Head of caudate nucleus (tissue), 42 donors: ENCODE results near the gene UGT3A1.
A peak's percentile ranks its signal among the peaks of the same experiment; 100 is the strongest.
"Not testable (repeated sequence)": the region's sequence is repeated elsewhere in the genome, so short reads cannot be mapped to it uniquely, and the experiment has no call there.

Experiments used
- DNase-seq, 42 donors: peaks; one replicate each; pipeline versions ENCODE4 v3.0.0 to v3.0.0-alpha.2; 2020 to 2021; ENCODE audit warnings: mixed read lengths in 7 of 42
- intact Hi-C: fragments of 100-400 bp; cut with DNase I; formaldehyde crosslinking; loops from one replicate; pipeline ENCODE4 v1.15.0; 2022

The UGT3A1 gene, protein sequence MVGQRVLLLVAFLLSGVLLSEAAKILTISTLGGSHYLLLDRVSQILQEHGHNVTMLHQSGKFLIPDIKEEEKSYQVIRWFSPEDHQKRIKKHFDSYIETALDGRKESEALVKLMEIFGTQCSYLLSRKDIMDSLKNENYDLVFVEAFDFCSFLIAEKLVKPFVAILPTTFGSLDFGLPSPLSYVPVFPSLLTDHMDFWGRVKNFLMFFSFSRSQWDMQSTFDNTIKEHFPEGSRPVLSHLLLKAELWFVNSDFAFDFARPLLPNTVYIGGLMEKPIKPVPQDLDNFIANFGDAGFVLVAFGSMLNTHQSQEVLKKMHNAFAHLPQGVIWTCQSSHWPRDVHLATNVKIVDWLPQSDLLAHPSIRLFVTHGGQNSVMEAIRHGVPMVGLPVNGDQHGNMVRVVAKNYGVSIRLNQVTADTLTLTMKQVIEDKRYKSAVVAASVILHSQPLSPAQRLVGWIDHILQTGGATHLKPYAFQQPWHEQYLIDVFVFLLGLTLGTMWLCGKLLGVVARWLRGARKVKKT

GRCh38 chr5:35990941-35991611 is at the start of gene UGT3A1:
UGT3A1 (minus strand) TSS chr5:35991390; CDS start chr5:35991240, 150 bp downstream.
- peak in 2 of 42 donors; percentile 2 to 7 for DNase-seq

GRCh38 chr5:36035696-36036095 is 44.5 kb upstream of the UGT3A1 start:
- intact Hi-C loops = no loop called here
- no peak for DNase-seq

More at GRCh38 chr5:35990941-35991611, at the start of gene UGT3A1:
- intact Hi-C loops = no loop called here

GRCh38 chr5:36034536-36035134 is 43.4 kb upstream of the UGT3A1 start:
- DNase-seq, intact Hi-C loops: not testable (repeated sequence)

DNA sequence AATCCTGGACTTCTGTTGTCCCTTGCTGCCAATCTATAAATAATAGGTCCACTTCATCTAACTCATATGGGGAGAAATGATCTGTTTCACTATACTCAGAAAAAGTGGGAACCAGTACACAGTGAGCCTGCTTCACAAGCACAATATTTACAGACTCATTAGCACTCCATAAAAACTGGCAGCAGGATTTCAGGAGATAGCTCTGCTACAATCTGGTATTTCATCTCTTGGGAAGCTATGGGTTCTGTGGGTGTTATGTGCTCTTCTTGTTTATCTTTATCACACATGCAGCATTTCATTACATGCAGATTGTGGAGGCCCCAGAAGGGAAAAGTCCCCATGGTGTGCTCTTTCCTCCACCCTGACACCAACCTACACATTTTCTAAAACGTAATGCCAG is 42.3 kb upstream of the UGT3A1 start:
- DNase-seq = no peak
- intact Hi-C loops = no loop called here

- intact Hi-C loops = no loop called here
- no peak for DNase-seq
Observed at GRCh38 chr5:36033047-36033446, 41.9 kb upstream of the UGT3A1 start.

DNA sequence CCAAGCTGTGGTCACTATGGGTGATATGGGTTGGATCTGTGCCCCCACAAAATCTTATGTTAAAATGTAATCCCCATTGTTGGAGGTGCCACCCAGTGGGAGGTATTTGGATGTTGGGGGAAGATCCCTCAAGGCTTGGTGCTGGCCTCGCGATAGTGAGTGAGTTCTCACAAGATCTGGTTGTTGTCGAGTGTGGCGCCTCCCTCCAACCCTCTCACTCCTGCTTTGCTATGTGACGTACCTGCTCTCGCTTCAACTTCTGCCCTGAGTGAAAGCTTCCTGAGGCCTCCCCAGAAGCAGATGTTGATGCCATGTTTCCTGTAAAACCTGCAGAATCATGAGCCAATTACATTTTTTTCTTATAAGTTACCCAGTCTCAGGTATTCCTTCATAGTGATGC is 40.0 kb upstream of the UGT3A1 start:
- DNase-seq = no peak

DNA sequence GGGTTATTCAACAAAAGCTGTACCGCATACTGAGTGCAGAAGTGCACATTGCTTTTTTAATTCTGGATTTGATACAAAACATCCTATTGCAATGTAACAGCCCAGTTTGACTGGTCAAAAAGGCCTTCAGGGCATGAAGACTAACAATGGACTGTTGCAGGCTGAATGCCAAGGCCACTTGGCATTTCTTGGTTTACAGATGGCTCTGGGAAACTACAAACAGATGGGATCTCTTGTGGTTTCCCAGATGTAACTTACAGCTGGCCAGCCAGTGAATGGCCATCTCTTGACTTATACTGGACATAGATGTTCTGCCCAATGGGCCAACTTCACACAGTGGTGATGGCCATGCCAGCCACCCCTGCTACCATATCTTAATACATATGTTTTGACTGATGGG is 38.7 kb upstream of the UGT3A1 start:
- DNase-seq = peak in 40 of 42 donors; percentile 3 to 82 (median 53)

More for the DNA sequence above, 40.0 kb upstream of the UGT3A1 start:
- intact Hi-C loops = no loop called here

DNA sequence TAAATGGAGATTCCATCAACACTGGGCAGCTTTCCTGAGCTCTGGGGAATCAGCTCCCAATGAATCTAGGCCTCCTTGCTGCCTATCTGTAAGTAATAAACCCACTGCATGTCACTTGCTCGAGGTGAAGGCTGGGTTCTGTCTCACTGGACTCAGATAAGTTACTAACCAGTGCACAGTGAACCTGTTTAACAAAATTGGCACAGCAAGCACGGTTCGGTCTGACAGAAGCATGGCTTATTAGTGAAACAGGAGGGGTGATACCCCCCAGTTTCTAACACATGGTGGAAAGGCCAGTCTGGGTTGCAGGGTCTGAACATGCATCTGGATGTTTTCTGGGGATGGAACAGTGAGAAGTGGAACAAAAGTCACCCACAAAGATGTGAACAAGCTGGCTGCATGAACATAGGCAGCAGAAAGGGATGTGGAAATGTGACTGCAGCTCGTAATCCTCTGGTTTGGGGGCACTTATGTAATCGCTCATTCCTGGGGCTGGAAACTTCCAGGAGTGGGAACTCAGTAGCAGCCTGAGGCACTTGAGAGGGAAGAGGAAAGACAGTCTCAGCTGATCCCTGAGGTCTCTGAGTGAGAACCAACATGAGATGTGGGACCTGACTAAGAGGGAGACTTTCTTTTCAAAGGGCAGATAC is 37.8 kb upstream of the UGT3A1 start:
- intact Hi-C loops = no loop called here
- DNase-seq = no peak

More for the DNA sequence above, 38.7 kb upstream of the UGT3A1 start:
- intact Hi-C loops = no loop called here

- no peak for DNase-seq
Observed at GRCh38 chr5:36027711-36028110, 36.5 kb upstream of the UGT3A1 start.

GRCh38 chr5:36026706-36027465 is 35.7 kb upstream of the UGT3A1 start:
- intact Hi-C loops = no loop called here
- DNase-seq = no peak

More at GRCh38 chr5:36027711-36028110, 36.5 kb upstream of the UGT3A1 start:
- intact Hi-C loops = no loop called here

DNA sequence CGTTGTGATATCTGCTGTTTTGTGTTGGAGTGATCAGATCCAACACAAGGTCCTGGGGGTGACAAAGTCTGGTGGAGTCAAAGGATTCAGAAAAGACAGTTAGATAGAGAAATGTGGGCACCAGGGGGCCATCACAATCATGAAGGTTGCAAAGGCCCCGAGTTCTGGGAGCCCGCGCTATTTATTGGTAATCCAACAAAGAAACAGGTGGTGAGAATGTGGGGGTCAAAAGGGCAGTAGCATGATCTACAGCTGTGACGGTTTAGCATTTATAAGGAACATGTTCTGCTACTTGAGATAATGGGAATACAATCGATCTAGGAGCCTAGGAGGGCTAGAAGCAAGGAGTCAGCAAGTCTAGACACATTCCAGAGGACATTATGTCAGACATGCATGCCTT is 31.1 kb upstream of the UGT3A1 start:
- intact Hi-C loops, DNase-seq: not testable (repeated sequence)

- intact Hi-C loops, DNase-seq: not testable (repeated sequence)
Observed at GRCh38 chr5:36019584-36019983, 28.4 kb upstream of the UGT3A1 start.

DNA sequence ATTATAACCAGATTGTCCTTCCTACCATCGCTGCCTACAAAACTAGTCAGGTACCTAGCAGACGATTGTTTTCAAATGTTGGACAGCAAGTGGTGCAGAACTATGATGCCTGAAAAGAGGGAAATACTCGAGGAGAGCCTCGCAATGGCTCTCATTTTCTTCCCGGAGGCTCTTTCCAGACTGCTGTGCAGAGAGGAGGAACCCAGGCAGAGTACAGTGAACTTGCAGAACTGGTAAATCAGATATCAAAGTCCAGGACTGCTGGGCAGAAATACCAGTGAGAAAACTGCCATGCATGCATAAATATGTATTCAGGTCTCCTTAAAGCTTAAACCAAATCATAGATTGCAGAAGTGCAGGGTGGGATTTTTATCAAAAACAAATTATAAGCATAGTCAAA is 26.4 kb upstream of the UGT3A1 start:
- DNase-seq = no peak
- intact Hi-C loops = no loop called here

GRCh38 chr5:36017004-36017403 is 25.8 kb upstream of the UGT3A1 start:
- DNase-seq = no peak
- intact Hi-C loops = no loop called here

GRCh38 chr5:36013182-36013581 is 22.0 kb upstream of the UGT3A1 start:
- intact Hi-C loops = no loop called here
- DNase-seq = no peak

DNA sequence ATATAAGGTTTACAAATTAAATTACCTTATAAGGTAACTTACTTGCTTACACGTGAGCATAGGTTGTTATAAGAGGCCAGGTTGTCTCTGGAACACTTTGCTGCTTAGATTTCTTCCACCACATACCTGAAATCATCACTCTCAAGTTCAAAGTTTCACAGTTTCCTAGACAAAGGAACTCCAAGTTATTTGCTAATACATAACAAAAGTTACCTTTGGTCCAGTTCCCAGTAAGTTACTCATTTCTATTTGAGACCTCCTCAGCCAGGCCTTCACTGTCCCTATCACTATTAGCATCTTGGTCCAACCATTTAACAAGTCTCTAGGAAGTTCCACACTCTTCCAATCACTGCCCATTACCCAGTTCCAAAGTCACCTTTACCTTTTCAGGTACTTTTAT is 18.5 kb upstream of the UGT3A1 start:
- DNase-seq = no peak
- intact Hi-C loops = no loop called here

DNA sequence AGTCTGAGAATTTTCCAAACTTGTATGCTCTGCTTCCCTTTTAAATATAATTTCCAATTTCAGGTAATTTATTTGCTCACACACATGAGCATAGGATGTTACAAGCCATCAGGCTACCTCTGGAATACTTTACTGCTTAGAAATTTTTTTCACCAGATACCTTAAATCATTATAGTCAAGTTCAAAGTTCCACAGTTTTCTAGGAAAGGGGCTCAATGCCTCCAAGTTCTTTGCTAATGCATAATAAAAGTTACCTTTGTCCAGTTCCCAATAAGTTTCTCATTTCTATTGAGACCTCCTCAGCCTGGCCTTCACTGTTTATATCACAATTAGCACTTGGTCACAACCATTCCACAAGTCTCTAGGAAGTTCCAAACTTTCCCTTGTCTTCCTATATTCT is 16.2 kb upstream of the UGT3A1 start:
- intact Hi-C loops = no loop called here
- DNase-seq = no peak

DNA sequence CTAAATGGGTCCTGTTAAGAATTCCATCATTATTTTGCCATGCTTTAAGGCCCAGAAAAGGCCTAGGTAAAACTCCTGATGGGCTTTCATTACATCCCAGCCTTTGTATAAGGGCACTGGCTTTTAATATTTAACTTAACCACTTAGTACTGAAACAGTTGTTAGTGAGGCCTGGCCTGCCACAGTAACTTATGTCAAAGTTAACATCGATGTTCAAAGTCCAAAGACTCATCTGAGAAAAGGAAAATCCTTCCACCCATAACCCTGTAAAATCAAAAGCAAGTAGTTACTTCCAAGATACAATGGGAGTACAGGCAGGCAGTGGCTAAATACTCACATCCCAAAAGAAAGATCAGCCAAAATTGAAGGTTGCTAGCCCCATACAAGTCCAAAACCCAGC is 15.0 kb upstream of the UGT3A1 start:
- no peak for DNase-seq
- intact Hi-C loops = no loop called here

DNA sequence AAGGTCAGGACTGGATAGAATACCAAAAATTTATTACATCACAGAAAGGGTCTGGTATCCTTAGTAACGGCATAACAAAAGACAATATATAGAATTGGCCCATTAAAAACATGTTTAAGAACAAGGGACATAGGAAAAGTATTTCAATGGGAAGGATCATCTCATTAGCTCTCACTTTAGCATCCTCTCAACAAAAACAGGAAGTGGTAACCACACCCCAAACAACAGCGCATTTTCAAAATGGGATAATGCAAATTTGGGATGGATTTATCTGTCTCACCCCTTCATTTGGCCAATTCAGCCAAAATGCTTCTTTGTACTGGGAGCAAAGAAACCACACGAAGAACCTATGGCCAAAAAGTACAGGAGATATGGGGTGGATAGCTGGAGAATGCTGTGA is 9.8 kb upstream of the UGT3A1 start:
- no peak for DNase-seq
- intact Hi-C loops = no loop called here
